ENCODE measurements around the gene SLC24A3. TPM values are rescaled to one million over a fixed set of nuclear protein-coding genes. Genes with fewer than 3 reads are reported as not detected.

Gene SLC24A3
- total and polyA plus RNA-seq, 2 of the 13 experiments (the other 11 are each of a cell fraction or from before 2014, with no cell fraction given): not detected

DNA sequence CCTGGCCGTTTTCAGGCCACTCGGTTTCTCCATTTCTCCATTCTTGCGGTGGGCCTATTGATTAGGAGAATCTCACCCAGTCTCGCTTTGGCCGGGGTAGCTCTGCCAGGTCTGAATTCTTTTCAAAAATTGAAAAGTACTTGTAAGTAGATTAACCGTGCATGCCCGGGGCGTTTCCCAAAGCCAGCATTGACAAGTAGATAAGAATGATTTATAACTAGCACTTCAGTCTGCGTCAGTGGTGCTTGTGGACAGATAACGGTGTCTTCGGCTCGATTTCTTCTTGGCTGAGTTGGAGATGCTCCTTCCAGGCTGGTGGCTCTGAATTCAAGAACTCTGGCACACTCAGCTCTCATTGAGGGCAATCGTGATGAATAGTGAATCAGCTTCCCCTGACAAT, 29.0 kb downstream of the SLC24A3 start (continued):
- TF ChIP-seq, protein P1, sequence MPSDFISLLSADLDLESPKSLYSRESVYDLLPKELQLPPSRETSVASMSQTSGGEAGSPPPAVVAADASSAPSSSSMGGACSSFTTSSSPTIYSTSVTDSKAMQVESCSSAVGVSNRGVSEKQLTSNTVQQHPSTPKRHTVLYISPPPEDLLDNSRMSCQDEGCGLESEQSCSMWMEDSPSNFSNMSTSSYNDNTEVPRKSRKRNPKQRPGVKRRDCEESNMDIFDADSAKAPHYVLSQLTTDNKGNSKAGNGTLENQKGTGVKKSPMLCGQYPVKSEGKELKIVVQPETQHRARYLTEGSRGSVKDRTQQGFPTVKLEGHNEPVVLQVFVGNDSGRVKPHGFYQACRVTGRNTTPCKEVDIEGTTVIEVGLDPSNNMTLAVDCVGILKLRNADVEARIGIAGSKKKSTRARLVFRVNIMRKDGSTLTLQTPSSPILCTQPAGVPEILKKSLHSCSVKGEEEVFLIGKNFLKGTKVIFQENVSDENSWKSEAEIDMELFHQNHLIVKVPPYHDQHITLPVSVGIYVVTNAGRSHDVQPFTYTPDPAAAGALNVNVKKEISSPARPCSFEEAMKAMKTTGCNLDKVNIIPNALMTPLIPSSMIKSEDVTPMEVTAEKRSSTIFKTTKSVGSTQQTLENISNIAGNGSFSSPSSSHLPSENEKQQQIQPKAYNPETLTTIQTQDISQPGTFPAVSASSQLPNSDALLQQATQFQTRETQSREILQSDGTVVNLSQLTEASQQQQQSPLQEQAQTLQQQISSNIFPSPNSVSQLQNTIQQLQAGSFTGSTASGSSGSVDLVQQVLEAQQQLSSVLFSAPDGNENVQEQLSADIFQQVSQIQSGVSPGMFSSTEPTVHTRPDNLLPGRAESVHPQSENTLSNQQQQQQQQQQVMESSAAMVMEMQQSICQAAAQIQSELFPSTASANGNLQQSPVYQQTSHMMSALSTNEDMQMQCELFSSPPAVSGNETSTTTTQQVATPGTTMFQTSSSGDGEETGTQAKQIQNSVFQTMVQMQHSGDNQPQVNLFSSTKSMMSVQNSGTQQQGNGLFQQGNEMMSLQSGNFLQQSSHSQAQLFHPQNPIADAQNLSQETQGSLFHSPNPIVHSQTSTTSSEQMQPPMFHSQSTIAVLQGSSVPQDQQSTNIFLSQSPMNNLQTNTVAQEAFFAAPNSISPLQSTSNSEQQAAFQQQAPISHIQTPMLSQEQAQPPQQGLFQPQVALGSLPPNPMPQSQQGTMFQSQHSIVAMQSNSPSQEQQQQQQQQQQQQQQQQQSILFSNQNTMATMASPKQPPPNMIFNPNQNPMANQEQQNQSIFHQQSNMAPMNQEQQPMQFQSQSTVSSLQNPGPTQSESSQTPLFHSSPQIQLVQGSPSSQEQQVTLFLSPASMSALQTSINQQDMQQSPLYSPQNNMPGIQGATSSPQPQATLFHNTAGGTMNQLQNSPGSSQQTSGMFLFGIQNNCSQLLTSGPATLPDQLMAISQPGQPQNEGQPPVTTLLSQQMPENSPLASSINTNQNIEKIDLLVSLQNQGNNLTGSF (CRISPR knock-in tag; IDR thresholded peaks at IDR 0.05): no peak
- TF ChIP-seq ZNF614 (CRISPR knock-in tag; IDR thresholded peaks at IDR 0.05; ENCODE audit: borderline replicate concordance) (no peak), ZBTB42 (CRISPR knock-in tag; IDR thresholded peaks at IDR 0.05) (no peak), ZFY (CRISPR knock-in tag; IDR thresholded peaks at IDR 0.05) (no peak), NONO (IDR thresholded peaks at IDR 0.05) (no peak), NONO (CRISPR knock-in tag; conservative IDR thresholded peaks at IDR 0.05) (no peak), ZNF562 (CRISPR knock-in tag; IDR thresholded peaks at IDR 0.05; ENCODE audit: borderline replicate concordance) (no peak), MIER3 (CRISPR knock-in tag; IDR thresholded peaks at IDR 0.05; ENCODE audit: borderline replicate concordance) (no peak)
- TF ChIP-seq, protein P2, sequence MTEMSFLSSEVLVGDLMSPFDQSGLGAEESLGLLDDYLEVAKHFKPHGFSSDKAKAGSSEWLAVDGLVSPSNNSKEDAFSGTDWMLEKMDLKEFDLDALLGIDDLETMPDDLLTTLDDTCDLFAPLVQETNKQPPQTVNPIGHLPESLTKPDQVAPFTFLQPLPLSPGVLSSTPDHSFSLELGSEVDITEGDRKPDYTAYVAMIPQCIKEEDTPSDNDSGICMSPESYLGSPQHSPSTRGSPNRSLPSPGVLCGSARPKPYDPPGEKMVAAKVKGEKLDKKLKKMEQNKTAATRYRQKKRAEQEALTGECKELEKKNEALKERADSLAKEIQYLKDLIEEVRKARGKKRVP (CRISPR knock-in tag; IDR thresholded peaks at IDR 0.05): no peak
